GM21717 (cell line): ENCODE results near the gene RBKS.

Source experiments
- ATAC-seq: cut with Tn5 transposase; IDR thresholded peaks from one replicate; pipeline ENCODE4 v1.9.1; 2021; ENCODE audit warnings: mild to moderate bottlenecking, moderate library complexity; ENCODE audit not compliant: unreplicated experiment

The RBKS gene

DNA sequence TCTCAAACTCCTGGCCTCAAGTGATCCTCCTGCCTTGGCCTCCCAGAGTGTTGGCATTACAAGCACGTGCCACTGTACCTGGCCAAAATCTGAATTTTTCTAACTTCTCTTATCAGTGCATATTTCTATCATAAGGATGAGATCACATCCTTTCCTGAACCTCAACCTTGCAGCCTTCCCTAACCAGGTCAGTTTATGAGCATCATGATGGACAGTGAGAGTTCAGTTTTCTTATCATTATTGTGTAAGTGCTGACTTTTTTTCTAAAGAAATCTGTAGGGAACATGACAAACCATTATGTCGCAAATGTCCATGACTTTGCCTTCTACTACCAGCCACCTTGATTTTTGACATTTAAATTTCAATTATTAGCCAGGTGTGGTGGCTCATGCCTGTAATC is 87.1 kb downstream of the RBKS start:
- ATAC-seq = no peak

DNA sequence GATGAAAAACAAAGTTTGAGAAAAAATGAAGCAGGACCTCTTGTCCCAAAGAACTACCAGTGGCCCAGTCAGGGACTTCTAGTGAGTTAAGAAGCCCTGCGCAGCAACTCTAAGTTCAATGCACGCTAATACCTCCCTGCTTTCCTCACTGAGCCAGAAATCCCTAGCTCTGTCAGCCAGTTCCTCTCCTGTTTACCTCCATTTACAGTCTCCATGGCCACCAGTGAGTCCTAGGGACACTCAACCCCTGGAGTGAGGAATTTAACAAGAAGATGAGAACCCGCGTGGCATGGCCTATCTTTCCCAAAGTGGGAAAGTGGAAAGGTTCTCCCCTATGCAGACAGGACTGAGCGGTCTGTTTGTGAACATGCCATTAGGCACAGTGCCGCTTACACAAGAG is 87.6 kb downstream of the RBKS start:
- ATAC-seq = no peak

GRCh38 chr2:27800856-27801255 is 89.3 kb downstream of the RBKS start:
- ATAC-seq = no peak

- ATAC-seq = no peak
Measured at GRCh38 chr2:27799646-27800010, 90.6 kb downstream of the RBKS start.

DNA sequence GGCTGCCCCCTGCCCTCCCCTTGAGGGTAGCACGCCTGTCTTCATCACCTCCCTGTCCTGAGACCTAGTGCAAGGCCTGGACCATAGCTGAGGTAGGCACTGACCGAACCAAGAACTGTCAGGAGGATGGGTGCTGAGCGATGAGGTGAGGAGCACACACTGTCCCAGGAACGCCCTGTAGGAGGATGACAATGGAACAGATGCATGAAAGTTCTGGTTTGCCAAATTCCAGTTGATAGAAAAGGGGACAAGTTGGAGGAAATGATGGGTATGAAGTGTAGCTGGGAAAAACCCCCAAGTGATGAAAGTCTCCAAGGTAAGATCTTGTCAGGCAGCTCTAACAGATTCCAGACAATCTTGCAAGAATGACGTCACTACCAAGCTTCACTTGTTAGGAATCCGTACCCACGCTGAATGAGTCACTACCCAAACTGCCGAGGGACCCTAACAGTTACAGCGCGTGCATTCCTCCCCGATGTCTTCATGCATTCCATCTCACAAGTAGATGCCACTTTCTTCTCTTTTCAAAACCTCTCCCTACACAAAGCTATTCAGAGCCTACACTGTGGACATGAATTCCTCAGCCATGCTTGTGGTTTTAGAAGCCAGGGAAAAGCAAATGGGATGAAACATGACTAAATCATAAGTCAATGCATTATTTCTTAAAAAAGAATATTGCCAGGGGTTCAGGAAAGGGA is 91.1 kb downstream of the RBKS start:
- no peak for ATAC-seq

DNA sequence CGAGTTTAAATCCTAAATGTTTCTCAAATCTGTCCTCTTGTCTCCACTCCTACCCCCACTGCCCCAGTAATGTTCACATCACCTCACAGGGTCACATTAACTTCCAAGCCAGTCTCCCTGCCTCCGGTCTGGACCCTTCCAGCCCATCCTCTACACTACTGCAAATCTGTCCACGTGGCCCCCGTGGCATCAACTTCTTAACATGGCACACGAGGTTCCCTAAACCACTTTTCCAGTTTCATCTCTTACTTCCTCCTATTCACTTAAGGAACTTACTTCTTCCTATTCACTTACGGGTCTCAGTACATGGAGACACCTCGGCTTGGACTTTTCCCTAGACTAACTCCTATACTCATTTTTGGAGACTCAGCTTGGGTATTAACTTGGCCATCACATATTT is 91.7 kb downstream of the RBKS start:
- no peak for ATAC-seq

- ATAC-seq = no peak
Measured at GRCh38 chr2:27797841-27798240, 92.3 kb downstream of the RBKS start.

GRCh38 chr2:27796791-27797765 is 93.1 kb downstream of the RBKS start:
- no peak for ATAC-seq

DNA sequence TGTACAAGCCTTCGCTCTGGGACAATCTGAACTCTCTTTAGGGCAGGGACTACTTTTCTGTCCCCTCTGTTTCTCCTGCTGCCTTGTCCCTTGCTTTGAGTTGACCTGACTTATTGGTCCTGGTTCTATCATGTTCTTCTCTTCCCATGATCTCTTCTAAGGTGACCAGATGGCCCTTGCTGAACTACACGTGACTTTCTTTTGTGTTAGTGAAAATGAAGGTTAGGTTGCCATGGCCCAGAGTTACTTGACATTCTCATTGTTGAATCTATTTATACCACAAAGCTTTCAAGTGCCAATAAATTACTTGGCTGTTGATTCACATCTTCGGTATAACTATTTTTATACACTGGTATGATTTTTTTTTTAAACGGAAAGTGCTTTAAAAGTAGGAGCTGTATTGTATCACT is 94.3 kb downstream of the RBKS start:
- ATAC-seq = no peak

- no peak for ATAC-seq
Measured at GRCh38 chr2:27795093-27795834, 94.9 kb downstream of the RBKS start.

DNA sequence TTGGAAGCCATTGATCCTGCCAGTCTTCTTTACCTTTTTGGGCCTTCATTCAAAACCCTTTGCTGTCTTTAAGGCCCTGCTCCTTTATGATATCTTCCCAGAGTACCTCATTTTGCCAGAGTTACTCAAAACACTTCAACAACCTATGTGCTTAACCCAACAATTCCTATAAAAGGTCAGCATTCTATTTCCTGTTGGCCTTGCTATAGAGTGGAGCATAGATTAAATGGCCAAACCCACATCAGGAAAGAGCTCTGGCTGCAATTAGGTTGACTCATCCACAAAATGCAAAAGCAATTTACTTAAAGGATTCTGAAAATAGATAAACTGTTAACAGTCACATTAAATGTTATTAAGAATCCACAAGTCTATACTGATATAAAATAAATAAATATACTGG is 97.4 kb downstream of the RBKS start:
- ATAC-seq = no peak

GRCh38 chr2:27790796-27791195 is 99.4 kb downstream of the RBKS start:
- no peak for ATAC-seq

DNA sequence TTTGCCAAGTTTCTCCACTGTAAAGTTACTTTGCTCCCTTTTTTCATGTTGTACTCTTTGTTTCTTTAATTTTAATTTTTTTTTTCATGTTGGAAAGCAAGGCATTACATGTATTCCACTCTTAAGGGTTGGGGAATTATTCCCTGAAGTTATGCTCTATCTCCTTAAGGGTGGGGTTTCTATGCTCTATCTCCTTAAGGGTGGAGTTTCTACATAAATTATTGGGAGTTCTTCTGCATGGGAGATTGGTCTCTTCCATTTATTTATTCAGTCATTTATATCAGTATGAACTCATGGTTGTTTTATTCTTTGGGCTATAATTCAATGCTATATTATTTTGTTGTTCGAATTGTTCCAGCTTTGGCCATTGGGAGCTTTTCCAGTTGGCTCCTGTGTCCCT is 107.5 kb downstream of the RBKS start:
- no peak for ATAC-seq

- ATAC-seq = no peak
Measured at GRCh38 chr2:27781496-27781895, 108.7 kb downstream of the RBKS start.

DNA sequence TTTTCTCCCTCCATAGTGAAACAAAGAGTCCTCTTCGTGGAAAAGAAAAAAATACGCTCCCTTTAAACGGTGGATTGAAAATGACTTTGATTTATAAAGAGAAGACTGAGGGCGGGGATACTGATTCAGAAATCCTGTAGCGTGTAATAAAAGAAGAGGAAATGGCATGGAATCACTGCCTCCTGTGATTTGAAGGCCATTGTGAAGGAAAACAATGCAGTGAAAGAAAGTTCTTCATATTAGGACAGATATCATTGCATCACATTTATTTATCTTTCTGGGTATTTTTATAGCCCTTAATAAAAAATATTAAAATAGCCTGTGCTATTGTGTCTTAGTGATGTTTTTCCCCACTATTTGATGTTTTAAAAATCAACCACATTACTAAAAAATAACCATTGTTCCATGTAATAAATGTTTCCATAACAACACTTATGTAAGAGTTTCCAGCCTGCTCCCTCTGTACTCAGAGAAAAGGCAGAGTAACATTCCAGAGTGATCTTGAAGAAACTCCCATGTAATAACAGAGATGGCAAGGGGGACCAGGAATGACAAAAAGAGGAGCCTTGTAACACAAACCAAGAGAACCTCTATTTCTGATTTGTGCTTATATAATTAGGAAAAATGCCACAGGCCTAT is 110.7 kb downstream of the RBKS start:
- ATAC-seq = no peak

DNA sequence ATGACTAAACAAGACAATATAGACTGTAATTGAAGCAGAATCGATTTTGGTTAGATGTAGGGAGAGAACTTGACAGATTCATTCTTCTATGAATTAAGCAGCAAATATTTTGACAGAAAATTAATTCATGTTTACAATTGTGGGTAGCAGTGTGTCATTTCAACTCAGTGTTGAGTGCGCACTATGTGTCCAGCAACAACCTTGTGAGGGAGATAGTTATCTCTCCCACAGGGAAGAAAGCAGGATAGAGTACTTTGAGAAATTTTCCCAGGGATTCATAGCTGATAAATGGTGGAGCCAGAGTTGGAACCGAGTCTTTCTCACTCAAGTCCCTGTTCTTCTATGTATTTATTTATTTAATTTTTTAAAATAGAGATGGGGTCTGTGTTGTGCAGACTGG is 113.5 kb downstream of the RBKS start:
- no peak for ATAC-seq

GRCh38 chr2:27776097-27776496 is 114.1 kb downstream of the RBKS start:
- no peak for ATAC-seq

- ATAC-seq = no peak
Measured at GRCh38 chr2:27773959-27774358, 116.2 kb downstream of the RBKS start.

GRCh38 chr2:27772804-27773203 is 117.4 kb downstream of the RBKS start:
- no peak for ATAC-seq

GRCh38 chr2:27771548-27772335 is 118.4 kb downstream of the RBKS start, which contains the start of gene MRPL33:
Gene MRPL33, plus strand, starts transcription at chr2:27771719. Its CDS starts 59 bp downstream, at chr2:27771778.
- peak; percentile 95 for ATAC-seq
